Esophagus squamous epithelium (tissue), 5 donors: ENCODE measurements around the gene SLC16A5. TPM values are rescaled to one million over a fixed set of nuclear protein-coding genes. Genes with fewer than 3 reads are reported as not detected.

ENCODE experiments used
- DNase-seq: peaks from one replicate; lab custom pipeline; 2025; lab: John Stamatoyannopoulos, UW
- H3K27ac ChIP-seq, 4 donors: fragments of 200-600 bp; sonication (generic); one replicate each; pipeline ENCODE4 v1.5.1; 2016 to 2019; ENCODE audit warnings: mild to moderate bottlenecking in 1 of 4
- H3K27me3 ChIP-seq, 4 donors: fragments of 200-600 bp; sonication (generic); 1 replicate in 3 of 4; 2 replicates in 1 of 4; pipeline versions ENCODE4 v1.5.1 to v1.6.0; 2017 to 2021; ENCODE audit warnings: antibody characterized with exemption in 1 of 4
- H3K36me3 ChIP-seq, 3 donors: fragments of 200-600 bp; sonication (generic); one replicate each; pipeline ENCODE4 v1.5.1; 2016 to 2019
- H3K4me1 ChIP-seq, 3 donors: fragments of 200-600 bp; sonication (generic); one replicate each; pipeline ENCODE4 v1.5.1; 2017 to 2019
- H3K4me3 ChIP-seq, 4 donors: fragments of 200-600 bp; sonication (generic); 1 replicate in 3 of 4; 2 replicates in 1 of 4; pipeline ENCODE4 v1.5.1; 2016 to 2019; ENCODE audit warnings: mild to moderate bottlenecking in 2 of 4, moderate library complexity in 1 of 4
- H3K9me3 ChIP-seq, 3 donors: fragments of 200-600 bp; sonication (generic); one replicate each; pipeline ENCODE4 v1.5.1; 2016 to 2019
- CTCF ChIP-seq, 6 experiments: fragments of 450-650 bp in 4 of 6; fragments of 200-600 bp in 2 of 6; sonication (generic) in 2 of 6; IDR thresholded peaks; one replicate each; pipeline ENCODE4 v1.5.1; 2016 to 2019; ENCODE audit warnings: antibody characterized with exemption in 6 of 6, mild to moderate bottlenecking in 4 of 6, moderate library complexity in 4 of 6
- POLR2A ChIP-seq, 4 donors: fragments of 450-650 bp; IDR thresholded peaks; one replicate each; pipeline ENCODE4 v1.6.1; 2017; ENCODE audit warnings: antibody characterized with exemption in 4 of 4, mild to moderate bottlenecking in 4 of 4, moderate library complexity in 3 of 4
- WGBS, 2 donors: methylation state at CpG; one replicate each; pipeline ENCODE4 v1.1.5; 2018; 5-methylcytosine and 5-hydroxymethylcytosine counted together
- intact Hi-C: fragments of 100-400 bp; cut with DNase I; formaldehyde crosslinking; loops from one replicate; pipeline ENCODE4 v1.15.0; 2022
- total RNA-seq, 4 donors: library from RNA; depleted of rRNA; stranded (reverse); fragments of >200 nt; gene quantifications; one replicate each; pipeline ENCODE4 v1.1.0, GENCODE V29; 2016
- donor health status: DM: yes; HTN: yes; CAD: no.

Gene SLC16A5
- total RNA-seq, 4 donors from 2014 or later: 13.4 to 22.9 (median 17.4) TPM

GRCh38 chr17:75064460-75064859 lies 23.3 kb upstream of the SLC16A5 start:
- Histone ChIP-seq H3K4me1 (peaks cover 0 to 12% (median 4%) of the 10 kb centered on the region in 3 donors), H3K36me3 (peaks cover 10 to 63% (median 24%) of the 10 kb centered on the region in 3 donors), H3K27ac (no peak overlapping the region), H3K9me3 (no peaks in the 10 kb centered on the region), H3K4me3 (no peak overlapping the region), H3K27me3 (no peaks in the 10 kb centered on the region)
- WGBS, 2 donors: 83 to 86% methylated on average over 7 of the region's 8 CpGs
- TF ChIP-seq CTCF (IDR thresholded peaks at IDR 0.05) (no peak), POLR2A (IDR thresholded peaks at IDR 0.05) (no peak)
- DNase-seq: no peak
- intact Hi-C loops: no loop called here

- intact Hi-C loops: no loop called here
- TF ChIP-seq POLR2A (IDR thresholded peaks at IDR 0.05) (no peak), CTCF (IDR thresholded peaks at IDR 0.05) (no peak)
- DNase-seq: no peak
- WGBS, 2 donors: 81 to 91% methylated on average over 5 to 12 of the region's 18 CpGs
- H3K9me3 ChIP-seq: no peaks in the 10 kb centered on the region
- H3K36me3 ChIP-seq: peaks cover 5 to 58% (median 24%) of the 10 kb centered on the region in 3 donors
- peaks cover 0 to 6% (median 4%) of the 10 kb centered on the region in 3 donors for H3K4me1 ChIP-seq
- H3K4me3 ChIP-seq: no peak overlapping the region
- no peak overlapping the region for H3K27ac ChIP-seq
- H3K27me3 ChIP-seq: no peaks in the 10 kb centered on the region
These were observed 22.7 kb upstream of the SLC16A5 start for GRCh38 chr17:75064867-75065561.

- peaks cover 5 to 51% (median 24%) of the 10 kb centered on the region in 3 donors for H3K36me3 ChIP-seq
- WGBS, 2 donors: 59 to 76% methylated on average over 5 to 6 of the region's 6 CpGs
- H3K4me3 ChIP-seq: no peak overlapping the region
- H3K27me3 ChIP-seq: no peaks in the 10 kb centered on the region
- H3K9me3 ChIP-seq: no peaks in the 10 kb centered on the region
- H3K4me1 ChIP-seq: peaks cover 0 to under 1% (median 0%) of the 10 kb centered on the region in 3 donors
- intact Hi-C loops: no loop called here
- no peak for DNase-seq
- no peak overlapping the region for H3K27ac ChIP-seq
- TF ChIP-seq CTCF (IDR thresholded peaks at IDR 0.05) (no peak), POLR2A (IDR thresholded peaks at IDR 0.05) (no peak)
These were observed 22.1 kb upstream of the SLC16A5 start for GRCh38 chr17:75065562-75066151.

GRCh38 chr17:75067856-75068255 lies 19.9 kb upstream of the SLC16A5 start:
- TF ChIP-seq CTCF (IDR thresholded peaks at IDR 0.05) (no peak), POLR2A (IDR thresholded peaks at IDR 0.05) (no peak)
- H3K9me3 ChIP-seq: no peaks in the 10 kb centered on the region
- 39 to 48% methylated on average over 4 of the region's 4 CpGs for WGBS, 2 donors
- no peak overlapping the region for H3K27ac ChIP-seq
- no peak for DNase-seq
- no peak overlapping the region for H3K4me3 ChIP-seq
- no peaks in the 10 kb centered on the region for H3K27me3 ChIP-seq
- H3K4me1 ChIP-seq: no peaks in the 10 kb centered on the region
- peaks cover 1 to 29% (median 15%) of the 10 kb centered on the region in 3 donors for H3K36me3 ChIP-seq
- intact Hi-C loops: no loop called here

- DNase-seq: no peak
- Histone ChIP-seq H3K36me3 (peaks cover 0 to 20% (median 6%) of the 10 kb centered on the region in 3 donors), H3K4me3 (no peak overlapping the region), H3K9me3 (no peaks in the 10 kb centered on the region), H3K27ac (no peak overlapping the region), H3K4me1 (peaks cover 0 to 6% (median 0%) of the 10 kb centered on the region in 3 donors), H3K27me3 (no peaks in the 10 kb centered on the region)
- intact Hi-C loops: no loop called here
- 76 to 87% methylated on average over 8 of the region's 8 CpGs for WGBS, 2 donors
- TF ChIP-seq CTCF (IDR thresholded peaks at IDR 0.05) (no peak), POLR2A (IDR thresholded peaks at IDR 0.05) (no peak)
These were observed 19.0 kb upstream of the SLC16A5 start for GRCh38 chr17:75068750-75069149.
